GM12892 (cell line): ENCODE results near the gene LMCD1.
A peak's percentile ranks its signal among the peaks of the same experiment; 100 is the strongest.

ENCODE experiments used
- DNase-seq: peaks from one replicate; pipeline ENCODE4 v3.0.0; 2011; ENCODE audit not compliant: insufficient read length
- FAIRE-seq: peaks from 2 replicates; lab custom pipeline; 2011; peaks lifted over from hg19 to GRCh38; lab: Jason Lieb, UNC
- POLR2A ChIP-seq: IDR thresholded peaks from 2 replicates; pipeline ENCODE4 v1.6.1; 2011; ENCODE audit warnings: low read depth, low read length, control low read depth
- POLR2AphosphoS5 ChIP-seq: IDR thresholded peaks from 2 replicates; pipeline ENCODE4 v1.6.1; 2011; ENCODE audit warnings: low read depth, low read length, control low read depth
- TAF1 ChIP-seq: IDR thresholded peaks from 2 replicates; pipeline ENCODE4 v1.6.1; 2011; ENCODE audit warnings: low read depth, mild to moderate bottlenecking, control low read depth, low read length, borderline replicate concordance

Gene LMCD1

DNA sequence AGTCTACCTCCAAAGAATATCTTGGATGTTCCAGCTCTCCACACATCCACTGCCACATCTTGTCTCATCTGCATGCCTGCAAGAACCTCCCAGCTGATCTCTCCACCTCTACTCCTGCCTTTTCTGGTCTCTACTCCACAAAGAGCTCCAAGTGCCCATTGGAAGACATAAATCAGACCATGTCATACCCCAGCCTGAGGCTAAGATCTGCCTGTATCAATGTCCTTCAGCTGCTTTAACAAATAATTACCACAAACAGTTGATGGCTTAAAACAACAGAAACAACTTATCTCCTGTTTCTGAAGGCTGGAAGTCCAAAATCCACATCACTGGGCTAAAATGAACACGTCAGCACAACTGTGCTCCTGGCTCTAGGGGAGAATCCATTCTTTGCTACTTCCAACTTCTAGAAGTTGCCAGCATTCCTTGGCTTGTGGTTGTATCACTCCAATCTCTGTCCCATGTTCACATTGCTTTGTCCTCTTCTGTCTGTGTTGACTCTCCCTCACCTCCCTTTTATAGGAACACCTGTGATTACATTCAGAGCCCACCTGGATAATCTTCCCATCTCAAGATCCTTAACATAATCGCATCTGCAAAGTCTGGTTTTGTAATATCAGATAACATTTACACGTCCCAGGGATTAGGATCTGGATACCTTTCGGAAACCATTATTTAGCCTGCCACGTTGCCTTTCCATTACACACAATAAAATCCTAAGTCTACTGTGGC, 17.0 kb upstream of the LMCD1 start:
- no peak for FAIRE-seq
- no peak for DNase-seq
- no peak for TF ChIP-seq POLR2AphosphoS5

DNA sequence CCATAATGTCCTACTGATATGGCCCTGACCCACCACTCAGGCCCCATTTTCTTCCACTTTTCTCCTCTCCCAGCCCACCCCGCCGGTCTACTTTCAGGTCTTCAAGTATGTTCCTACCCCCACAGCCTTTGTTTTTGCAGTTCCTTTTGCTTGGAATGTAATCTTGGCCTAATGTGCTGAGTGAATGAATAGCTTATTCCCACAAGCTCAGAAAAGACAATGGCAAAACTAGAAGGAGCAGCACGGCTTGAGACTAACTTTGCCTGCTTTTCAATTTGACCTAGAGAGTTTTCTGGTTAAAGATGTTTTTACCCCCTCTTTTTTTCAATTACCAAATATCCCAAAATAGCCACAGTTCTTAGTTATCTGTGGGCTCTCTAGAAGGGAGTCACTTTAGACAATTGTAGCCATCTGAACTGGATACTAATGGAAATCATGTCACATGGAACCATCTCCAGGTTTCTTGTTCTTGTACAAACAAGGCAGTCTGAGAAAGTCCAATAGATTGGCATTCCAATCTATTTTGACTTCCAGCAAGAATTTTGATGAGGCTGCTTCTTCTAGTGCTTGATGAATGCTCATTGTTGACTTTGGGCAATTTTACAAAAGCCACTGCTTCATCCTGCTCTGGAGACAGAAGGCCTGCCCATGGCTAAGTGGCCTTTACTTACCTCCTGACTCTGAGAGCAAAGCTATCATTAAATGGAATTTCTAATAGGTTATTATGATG, 16.3 kb upstream of the LMCD1 start:
- FAIRE-seq (no peak), DNase-seq (no peak)
- no peak for TF ChIP-seq TAF1
- TF ChIP-seq POLR2A, result no peak
- no peak for TF ChIP-seq POLR2AphosphoS5

- FAIRE-seq (no peak), DNase-seq (no peak)
- no peak for TF ChIP-seq POLR2AphosphoS5
- TF ChIP-seq POLR2A, result no peak
- no peak for TF ChIP-seq TAF1
Observed at GRCh38 chr3:8485943-8486342, 15.7 kb upstream of the LMCD1 start.

- TF ChIP-seq POLR2AphosphoS5, result no peak
- no peak for FAIRE-seq
- no peak for DNase-seq
Observed at GRCh38 chr3:8486434-8486833, 15.2 kb upstream of the LMCD1 start.

GRCh38 chr3:8486936-8487335, 14.7 kb upstream of the LMCD1 start:
- TF ChIP-seq POLR2AphosphoS5 (no peak), POLR2A (no peak), TAF1 (no peak)
- DNase-seq, result no peak
- FAIRE-seq, result no peak

- no peak for TF ChIP-seq POLR2AphosphoS5
- TF ChIP-seq POLR2A, result no peak
- TF ChIP-seq TAF1, result no peak
- FAIRE-seq (no peak), DNase-seq (no peak)
Observed at GRCh38 chr3:8488411-8488810, 13.2 kb upstream of the LMCD1 start.

DNA sequence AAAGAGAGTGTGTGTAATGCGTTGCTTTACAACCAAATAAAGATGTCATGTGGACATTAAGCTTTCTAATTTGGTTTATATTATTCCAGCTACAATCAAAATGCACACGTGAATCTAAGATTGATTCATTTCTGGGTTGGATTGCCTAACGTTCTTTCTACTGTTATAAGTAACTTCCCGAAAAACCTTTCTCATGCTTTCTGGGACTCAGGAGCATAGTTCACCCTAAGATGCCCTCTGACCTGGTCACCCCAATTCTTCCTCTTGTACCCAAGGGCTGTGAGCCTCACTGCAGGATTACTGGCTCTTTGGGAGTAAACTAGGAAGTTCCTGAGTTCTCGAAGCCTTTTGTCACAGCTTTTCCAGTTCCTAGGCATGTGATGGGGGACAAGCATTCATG, 12.7 kb upstream of the LMCD1 start:
- no peak for FAIRE-seq

GRCh38 chr3:8489278-8489792, 12.3 kb upstream of the LMCD1 start:
- FAIRE-seq, result no peak
- DNase-seq, result no peak
- TF ChIP-seq TAF1 (no peak), POLR2A (no peak), POLR2AphosphoS5 (no peak)

More for the DNA sequence above, 12.7 kb upstream of the LMCD1 start:
- no peak for DNase-seq
- TF ChIP-seq POLR2A (no peak), POLR2AphosphoS5 (no peak), TAF1 (no peak)

DNA sequence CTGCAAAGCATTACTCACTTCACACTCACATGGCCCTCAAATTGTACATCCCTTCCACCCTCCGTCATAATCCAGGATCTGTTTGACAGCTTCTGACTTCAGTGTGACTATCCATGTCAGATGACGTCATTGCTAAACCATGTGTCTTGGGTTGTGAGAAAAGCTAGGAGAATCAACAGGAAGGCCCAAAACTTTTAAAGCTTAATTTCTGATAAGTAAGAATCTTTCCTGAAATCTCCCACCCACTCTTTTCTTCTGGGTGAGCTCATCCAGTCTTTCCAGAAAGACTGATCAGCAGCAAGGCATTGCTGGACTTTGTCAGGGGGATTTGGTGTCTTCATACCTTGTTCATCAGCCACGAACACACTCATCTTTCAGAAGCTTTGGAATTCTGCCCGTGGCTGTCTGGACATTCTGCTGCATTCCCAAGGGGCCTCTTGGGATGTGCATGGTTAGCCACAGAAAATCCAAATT, 11.5 kb upstream of the LMCD1 start:
- DNase-seq, result no peak
- no peak for TF ChIP-seq POLR2A
- no peak for TF ChIP-seq POLR2AphosphoS5
- TF ChIP-seq TAF1, result no peak
- FAIRE-seq, result no peak

GRCh38 chr3:8491271-8492144, 10.1 kb upstream of the LMCD1 start:
- no peak for DNase-seq
- no peak for TF ChIP-seq TAF1
- no peak for TF ChIP-seq POLR2AphosphoS5
- no peak for TF ChIP-seq POLR2A
- FAIRE-seq, result peak; percentile 14

GRCh38 chr3:8492744-8493511, 8.7 kb upstream of the LMCD1 start:
- DNase-seq (no peak), FAIRE-seq (no peak)
- TF ChIP-seq POLR2AphosphoS5 (no peak), TAF1 (no peak), POLR2A (no peak)
